ENCODE results near the gene AGAP2. TPM values are rescaled to one million over a fixed set of nuclear protein-coding genes. Genes with fewer than 3 reads are reported as not detected.

Gene AGAP2
- total RNA-seq, 4 donors from 2014 or later = 2.5 to 11.2 (median 3.6) TPM

DNA sequence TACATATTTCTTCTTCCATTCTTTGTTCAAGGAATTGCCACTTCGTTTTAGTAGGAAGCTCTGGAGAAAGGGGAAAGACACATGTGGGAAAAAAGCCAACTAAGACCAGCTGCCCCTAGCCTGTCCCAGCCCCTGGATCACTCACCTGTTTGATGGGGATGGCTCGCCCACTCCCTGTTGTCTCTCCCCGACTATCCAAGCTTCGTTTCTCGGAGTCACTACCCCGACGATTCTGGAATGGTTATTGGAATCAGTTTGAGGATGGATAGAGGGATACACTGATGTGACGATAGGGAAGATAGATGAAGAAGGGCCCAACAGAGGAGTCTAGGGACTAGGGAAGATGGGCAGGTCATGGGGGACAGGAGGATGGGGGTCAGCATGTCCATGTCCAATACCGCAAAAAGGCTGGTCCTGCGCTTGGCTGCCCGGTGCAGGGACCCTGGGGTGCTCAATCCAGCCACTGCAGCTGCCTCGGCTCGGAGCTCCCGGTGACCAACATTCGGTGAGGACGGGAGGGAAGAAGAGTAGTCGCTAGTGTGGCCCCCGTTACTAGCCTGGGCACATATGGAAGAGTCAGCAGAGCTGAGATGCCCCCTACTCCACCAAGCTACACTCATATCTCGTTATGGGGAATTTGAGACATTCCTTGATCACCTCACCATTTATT lies 7.0 kb downstream of the AGAP2 start:
- 83% methylated on average over 19 of the region's 19 CpGs for WGBS
- no peak for DNase-seq (ENCODE audit: extremely low spot score)
- peaks cover 21 to 28% (median 23%) of the 10 kb centered on the region in 4 donors for H3K4me1 ChIP-seq
- no peak overlapping the region for H3K4me3 ChIP-seq
- intact Hi-C loops (cut with DNase I) = no loop called here
- H3K9me3 ChIP-seq = no peaks in the 10 kb centered on the region
- no peaks in the 10 kb centered on the region for H3K36me3 ChIP-seq
- no peak overlapping the region for H3K27ac ChIP-seq (replicated peaks in 1 of 4)
- TF ChIP-seq POLR2AphosphoS5 (IDR thresholded peaks at IDR 0.05) (no peak), EP300 (IDR thresholded peaks at IDR 0.05) (no peak), POLR2A (IDR thresholded peaks at IDR 0.05; ENCODE audit: low read depth) (no peak)
- TF ChIP-seq, protein P1, sequence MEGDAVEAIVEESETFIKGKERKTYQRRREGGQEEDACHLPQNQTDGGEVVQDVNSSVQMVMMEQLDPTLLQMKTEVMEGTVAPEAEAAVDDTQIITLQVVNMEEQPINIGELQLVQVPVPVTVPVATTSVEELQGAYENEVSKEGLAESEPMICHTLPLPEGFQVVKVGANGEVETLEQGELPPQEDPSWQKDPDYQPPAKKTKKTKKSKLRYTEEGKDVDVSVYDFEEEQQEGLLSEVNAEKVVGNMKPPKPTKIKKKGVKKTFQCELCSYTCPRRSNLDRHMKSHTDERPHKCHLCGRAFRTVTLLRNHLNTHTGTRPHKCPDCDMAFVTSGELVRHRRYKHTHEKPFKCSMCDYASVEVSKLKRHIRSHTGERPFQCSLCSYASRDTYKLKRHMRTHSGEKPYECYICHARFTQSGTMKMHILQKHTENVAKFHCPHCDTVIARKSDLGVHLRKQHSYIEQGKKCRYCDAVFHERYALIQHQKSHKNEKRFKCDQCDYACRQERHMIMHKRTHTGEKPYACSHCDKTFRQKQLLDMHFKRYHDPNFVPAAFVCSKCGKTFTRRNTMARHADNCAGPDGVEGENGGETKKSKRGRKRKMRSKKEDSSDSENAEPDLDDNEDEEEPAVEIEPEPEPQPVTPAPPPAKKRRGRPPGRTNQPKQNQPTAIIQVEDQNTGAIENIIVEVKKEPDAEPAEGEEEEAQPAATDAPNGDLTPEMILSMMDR (IDR thresholded peaks at IDR 0.05) = no peak
- peaks cover 14 to 85% (median 29%) of the 10 kb centered on the region in 4 donors for H3K27me3 ChIP-seq

DNA sequence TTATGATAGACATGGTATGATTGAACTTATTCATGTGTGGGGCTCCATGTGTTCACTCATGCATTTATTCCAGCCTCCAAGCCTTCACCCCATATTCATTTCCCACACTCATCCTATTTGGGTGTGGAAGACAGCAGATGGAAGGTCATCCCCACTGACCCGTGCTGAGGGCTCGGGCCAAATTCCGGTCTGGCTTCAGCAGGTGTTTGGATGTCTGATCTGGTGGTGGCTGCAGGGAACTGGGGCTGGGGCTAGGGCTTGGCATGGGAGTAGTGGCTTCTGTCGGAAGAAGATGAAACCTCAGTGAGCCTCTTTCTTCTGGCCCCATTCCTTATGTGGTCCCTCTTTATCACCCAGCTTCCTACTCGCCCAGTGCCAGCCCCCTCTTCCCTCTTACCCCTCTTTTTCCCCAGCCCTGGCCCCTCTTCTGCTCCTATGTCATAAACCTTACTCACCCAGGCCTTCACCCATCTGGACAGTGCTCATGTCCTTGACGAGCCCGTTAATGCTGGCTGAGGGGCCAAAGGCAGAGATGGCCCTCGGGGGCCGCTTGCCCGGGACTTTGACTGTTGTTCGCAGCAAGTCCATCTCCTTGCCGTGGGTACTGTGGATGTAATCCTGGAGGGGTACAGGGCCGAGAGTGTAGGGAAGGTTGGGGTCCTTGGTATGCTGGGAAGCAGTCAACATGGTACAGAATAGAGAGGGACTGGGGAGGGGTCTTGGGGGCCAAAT lies 8.0 kb downstream of the AGAP2 start:
- H3K27ac ChIP-seq (replicated peaks in 1 of 4) = no peak overlapping the region
- H3K36me3 ChIP-seq = no peaks in the 10 kb centered on the region
- DNase-seq (ENCODE audit: extremely low spot score) = no peak
- peaks cover 17 to 28% (median 23%) of the 10 kb centered on the region in 4 donors for H3K4me1 ChIP-seq
- intact Hi-C loops (cut with DNase I) = no loop called here
- peaks cover 8 to 85% (median 24%) of the 10 kb centered on the region in 4 donors for H3K27me3 ChIP-seq
- 81% methylated on average over 13 of the region's 13 CpGs for WGBS
- H3K9me3 ChIP-seq = no peaks in the 10 kb centered on the region
- H3K4me3 ChIP-seq = no peak overlapping the region
- TF ChIP-seq EP300 (IDR thresholded peaks at IDR 0.05) = no peak
- no peak for TF ChIP-seq POLR2A (IDR thresholded peaks at IDR 0.05; ENCODE audit: low read depth)
- TF ChIP-seq POLR2AphosphoS5 (IDR thresholded peaks at IDR 0.05) = no peak
- TF ChIP-seq, protein P1 (IDR thresholded peaks at IDR 0.05) = no peak

DNA sequence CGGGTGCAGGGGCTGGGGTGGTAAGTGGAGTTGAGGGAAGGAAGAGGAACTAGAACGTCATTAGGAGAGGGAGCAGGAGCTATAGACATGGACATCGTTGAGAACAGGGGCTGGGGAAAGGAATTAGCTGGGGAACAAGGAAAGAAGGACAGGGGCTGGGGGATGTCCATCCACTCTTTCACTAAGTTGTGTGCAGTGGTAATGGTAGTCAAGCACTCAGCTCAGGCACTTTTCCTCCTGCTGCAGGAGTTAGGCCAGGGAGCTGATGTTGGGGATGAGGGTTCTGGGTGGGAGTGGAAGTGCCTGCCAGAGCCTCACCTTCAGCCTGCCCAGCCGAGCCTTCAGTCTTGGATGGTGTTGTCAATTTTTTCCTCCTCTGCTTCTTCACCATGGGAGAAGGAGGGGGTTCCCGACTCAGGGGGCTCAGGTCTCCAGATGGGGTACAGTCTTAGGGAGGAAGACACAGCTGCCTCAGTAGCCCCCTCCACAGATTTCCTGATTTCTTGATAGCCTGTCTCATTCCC lies 9.2 kb downstream of the AGAP2 start:
- no peaks in the 10 kb centered on the region for H3K36me3 ChIP-seq
- H3K9me3 ChIP-seq = no peaks in the 10 kb centered on the region
- intact Hi-C loops (cut with DNase I) = no loop called here
- peaks cover 7 to 86% (median 17%) of the 10 kb centered on the region in 4 donors for H3K27me3 ChIP-seq
- H3K4me3 ChIP-seq = no peak overlapping the region
- H3K27ac ChIP-seq (replicated peaks in 1 of 4) = no peak overlapping the region
- peaks cover 14 to 25% (median 21%) of the 10 kb centered on the region in 4 donors for H3K4me1 ChIP-seq
- DNase-seq (ENCODE audit: extremely low spot score) = no peak
- TF ChIP-seq POLR2AphosphoS5 (IDR thresholded peaks at IDR 0.05) = no peak
- TF ChIP-seq POLR2A (IDR thresholded peaks at IDR 0.05; ENCODE audit: low read depth) = no peak
- no peak for TF ChIP-seq EP300 (IDR thresholded peaks at IDR 0.05)
- TF ChIP-seq, protein P1 (IDR thresholded peaks at IDR 0.05) = no peak
- WGBS = 55% methylated on average over 5 of the region's 5 CpGs

DNA sequence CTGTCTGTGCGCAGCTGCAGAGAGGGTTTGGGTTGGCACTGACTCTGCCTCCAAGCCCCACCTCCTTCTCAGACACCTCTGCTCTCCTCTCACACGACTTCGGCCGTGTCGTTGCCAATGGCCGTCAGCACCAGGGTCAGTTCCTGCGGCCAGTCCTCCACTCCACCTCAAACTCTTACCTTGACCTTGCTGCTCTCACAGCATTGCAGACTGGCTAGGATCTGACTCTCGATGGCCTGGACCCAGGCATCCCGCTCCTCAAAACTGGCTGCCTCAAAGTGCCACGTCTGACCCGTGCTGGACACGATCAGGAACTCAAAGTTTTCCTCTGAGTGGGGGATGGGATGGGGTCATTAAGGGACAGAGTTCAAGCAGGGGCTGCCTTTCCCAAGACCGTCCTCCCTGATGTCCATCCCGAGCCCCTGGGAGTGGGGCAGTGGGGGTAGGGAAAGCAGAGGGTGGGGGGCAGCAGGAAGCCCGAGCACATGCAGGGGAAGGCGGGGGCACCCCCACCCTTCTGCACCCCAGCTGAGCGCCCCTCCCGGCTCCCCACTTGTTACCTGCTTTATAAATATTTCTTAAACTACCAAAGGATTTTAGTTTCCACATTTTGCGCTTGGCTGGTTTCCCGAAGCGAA lies 10.7 kb downstream of the AGAP2 start:
- Histone ChIP-seq H3K27me3 (peaks cover 6 to 72% (median 13%) of the 10 kb centered on the region in 4 donors), H3K4me1 (peaks cover 14 to 25% (median 21%) of the 10 kb centered on the region in 4 donors), H3K4me3 (no peak overlapping the region), H3K9me3 (no peaks in the 10 kb centered on the region), H3K36me3 (no peaks in the 10 kb centered on the region), H3K27ac (replicated peaks in 1 of 4) (no peak overlapping the region)
- DNase-seq (ENCODE audit: extremely low spot score) = no peak
- TF ChIP-seq EP300 (IDR thresholded peaks at IDR 0.05) (no peak), POLR2AphosphoS5 (IDR thresholded peaks at IDR 0.05) (no peak), POLR2A (IDR thresholded peaks at IDR 0.05; ENCODE audit: low read depth) (no peak)
- TF ChIP-seq, protein P1 (IDR thresholded peaks at IDR 0.05) = no peak
- WGBS = 63% methylated on average over 21 of the region's 21 CpGs
- intact Hi-C loops (cut with DNase I) = no loop called here

Measured in esophagus muscularis mucosa (tissue), 4 donors.